GM12878 (cell line): ENCODE data around the gene SPATA9. TPM values are rescaled to one million over a fixed set of nuclear protein-coding genes. Genes with fewer than 3 reads are reported as not detected.

Experiments
- ATAC-seq: fragments of 200-7000 bp; cut with Tn5 transposase; 3 replicates; pipeline ENCODE4 v1.9.1; 2020; ENCODE audit warnings: mild to moderate bottlenecking, moderate library complexity
- BruUV-seq: library from RNA; stranded (reverse); fragments of 400-500 nt; replicated peaks from 2 replicates; lab custom pipeline; 2021; lab: Mats Ljungman, UMichigan
- CTCF ChIA-PET: fragments of 300-600 bp; sonication (Branson Sonifier 250); formaldehyde crosslinking; extraction: SDS; loops from one replicate; lab custom pipeline; 2021; ENCODE audit warnings: inconsistent platforms; lab: Yijun Ruan, JAX
- POLR2A ChIA-PET: fragments of 350-600 bp; formaldehyde crosslinking; extraction: SDS; loops from one replicate; lab custom pipeline; 2021; ENCODE audit warnings: inconsistent platforms; lab: Charles Lee
- RAD21 ChIA-PET: fragments of 300-600 bp; sonication (Branson Sonifier 250); formaldehyde crosslinking; loops from one replicate; lab custom pipeline; 2023; ENCODE audit warnings: antibody characterized with exemption; ENCODE audit not compliant: unreplicated experiment; lab: Charles Lee
- SMC1A ChIA-PET: fragments of 300-600 bp; sonication (Branson Sonifier 250); formaldehyde crosslinking; loops from one replicate; lab custom pipeline; 2023; ENCODE audit not compliant: unreplicated experiment, uncharacterized antibody; lab: Charles Lee
- DNase-seq: peaks from one replicate; pipeline ENCODE4 v3.0.0-alpha.2; 2011; ENCODE audit warnings: low read depth, low spot score
- FAIRE-seq: peaks from 3 replicates; lab custom pipeline; 2011; peaks lifted over from hg19 to GRCh38; lab: Jason Lieb, UNC
- H2AFZ ChIP-seq: 2 replicates; pipeline ENCODE4 v1.6.0; 2011; ENCODE audit warnings: low read depth, low read length, control low read depth; ENCODE audit not compliant: control insufficient read depth
- H3K27ac ChIP-seq: 2 replicates; pipeline ENCODE4 v1.5.1; 2011; ENCODE audit warnings: control low read depth; ENCODE audit not compliant: control insufficient read depth, insufficient read depth
- H3K27me3 ChIP-seq, 2 experiments: replicated peaks in 1 of 2; 2 replicates each; pipeline versions ENCODE4 v1.6.0 to v1.6.1; 2011; ENCODE audit warnings: low read length in 1 of 2; ENCODE audit not compliant: control insufficient read depth in 2 of 2, insufficient read depth in 2 of 2
- H3K36me3 ChIP-seq, 2 experiments: 2 replicates each; pipeline ENCODE4 v1.5.1; 2011; ENCODE audit warnings: low read length in 1 of 2; ENCODE audit not compliant: control insufficient read depth in 2 of 2, insufficient read depth in 2 of 2
- H3K4me1 ChIP-seq: 2 replicates; pipeline ENCODE4 v1.6.1; 2011; ENCODE audit warnings: mild to moderate bottlenecking, low read length, moderate library complexity, mixed read lengths; ENCODE audit not compliant: control insufficient read depth, insufficient read depth
- H3K4me2 ChIP-seq: 2 replicates; pipeline ENCODE4 v1.6.0; 2011; ENCODE audit warnings: control low read depth; ENCODE audit not compliant: control insufficient read depth, insufficient read depth
- H3K4me3 ChIP-seq: fragments of 200-600 bp; sonication (generic); 2 replicates; pipeline ENCODE4 v1.5.1; 2016
- H3K79me2 ChIP-seq: 2 replicates; pipeline ENCODE4 v1.6.0; 2011; ENCODE audit warnings: low read length; ENCODE audit not compliant: control insufficient read depth, insufficient read depth
- H3K9ac ChIP-seq: 2 replicates; pipeline ENCODE4 v1.8.0; 2011; ENCODE audit warnings: low read length, control low read depth, mixed read lengths; ENCODE audit not compliant: control insufficient read depth, insufficient read depth
- H3K9me3 ChIP-seq: replicated peaks from 3 replicates; pipeline ENCODE4 v1.5.1; 2011; ENCODE audit warnings: mild to moderate bottlenecking, low read length; ENCODE audit not compliant: control insufficient read depth, insufficient read depth
- H4K20me1 ChIP-seq: 2 replicates; pipeline ENCODE4 v1.6.0; 2011; ENCODE audit not compliant: control insufficient read depth, insufficient read depth
- HCFC1 ChIP-seq: fragments of 150-350 bp; IDR thresholded peaks from 2 replicates; pipeline ENCODE4 v1.6.1; 2014; ENCODE audit warnings: low read length
- MTA2 ChIP-seq: fragments of 450-650 bp; IDR thresholded peaks from 2 replicates; pipeline ENCODE4 v1.6.1; 2016; ENCODE audit warnings: low read depth, mild to moderate bottlenecking, moderate library complexity
- PML ChIP-seq: IDR thresholded peaks from 2 replicates; pipeline ENCODE4 v1.6.1; 2012; ENCODE audit warnings: low read length, inconsistent platforms
- TBL1XR1 ChIP-seq: IDR thresholded peaks from 2 replicates; pipeline ENCODE4 v1.6.1; 2012; ENCODE audit warnings: low read depth, low read length, improper control_type of control experiment
- YY1 ChIP-seq: IDR thresholded peaks from 2 replicates; pipeline ENCODE4 v1.6.1; 2011; ENCODE audit warnings: low read depth, mild to moderate bottlenecking, low read length
- ZNF24 ChIP-seq: fragments of 450-650 bp; IDR thresholded peaks from 2 replicates; pipeline ENCODE4 v1.6.1; 2017; ENCODE audit warnings: antibody characterized with exemption, mild to moderate bottlenecking
- WGBS: methylation state at CpG from one replicate; pipeline ENCODE4 v1.1.6; 2016; ENCODE audit warnings: low lambda C conversion rate; ENCODE audit not compliant: insufficient replicate concordance, insufficient coverage; ENCODE audit errors: missing lambda C conversion rate; 5-methylcytosine and 5-hydroxymethylcytosine counted together
- in situ Hi-C: fragments of 300-500 bp; cut with MboI; formaldehyde crosslinking; loops from 9 replicates; pipeline ENCODE4 v1.14.3; 2018; ENCODE audit warnings: mixed read lengths
- intact Hi-C: fragments of 100-400 bp; cut with micrococcal nuclease; formaldehyde crosslinking; loops from one replicate; pipeline ENCODE4 v1.14.2; 2022; ENCODE audit not compliant: unreplicated experiment
- polyA plus RNA-seq, 11 experiments: library from polyadenylated mRNA; depleted of rRNA in 4 of 11; unstranded in 6 of 11; stranded (reverse) in 5 of 11; fragments of >200 nt; fragmentation: Nextera tagmentation in 4 of 11; fragmentation: Illumina TruSeq in 1 of 11; extraction: Ambion mirVana in 4 of 11; extraction: Trizol in 1 of 11; gene quantifications; 1 replicate in 1 of 11; 2 replicates in 10 of 11; pipeline versions ENCODE4 v1.2.1 to v1.2.3, GENCODE V29; 2011 to 2016; ENCODE audit warnings: inconsistent platforms in 2 of 11, missing spikeins in 2 of 11, low read depth in 1 of 11
- total RNA-seq, 4 experiments: library from RNA; depleted of rRNA in 3 of 4; stranded (reverse); fragments of >200 nt in 3 of 4; fragmentation: Illumina TruSeq in 1 of 4; extraction: Trizol in 1 of 4; gene quantifications; 2 replicates each; pipeline versions ENCODE4 v1.2.1 to v1.2.3, GENCODE V29; 2013 to 2021
- TF ChIP-seq, protein P1 (sequence below): IDR thresholded peaks from 2 replicates; pipeline ENCODE4 v1.6.1; 2011; ENCODE audit warnings: mild to moderate bottlenecking, low read depth, low read length, moderate library complexity; ENCODE audit not compliant: insufficient replicate concordance
- TF ChIP-seq, protein P2 (sequence below): IDR thresholded peaks from 2 replicates; pipeline ENCODE4 v1.6.1; 2012; ENCODE audit warnings: mild to moderate bottlenecking, low read depth, low read length

SPATA9 gene
- total and polyA plus RNA-seq, 10 of the 15 experiments (the other 5 are each of a cell fraction or from before 2014, with no cell fraction given), result 0.11 to 0.49 (median 0.16) TPM; not detected in 1

DNA sequence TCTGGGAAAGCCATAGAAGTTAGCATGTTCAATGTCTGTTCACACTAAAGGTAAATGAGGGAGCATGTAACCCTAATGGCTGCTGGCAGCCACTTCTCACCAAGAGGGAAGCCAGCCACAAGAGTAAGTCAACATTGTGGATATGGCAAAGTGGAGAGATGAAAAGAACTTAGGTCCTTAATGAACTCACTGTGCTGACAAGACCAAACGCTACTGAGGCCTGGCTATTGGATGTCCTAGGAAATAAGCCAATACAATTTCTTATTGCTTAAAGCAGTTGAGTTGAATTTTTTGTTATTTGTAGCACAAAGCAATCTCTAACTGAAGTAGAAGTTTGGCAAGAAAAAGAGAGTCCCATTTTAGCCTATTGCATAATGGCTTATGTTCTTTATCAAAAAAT, 56.1 kb downstream of the SPATA9 start (continued):
- TF ChIP-seq, protein P1, sequence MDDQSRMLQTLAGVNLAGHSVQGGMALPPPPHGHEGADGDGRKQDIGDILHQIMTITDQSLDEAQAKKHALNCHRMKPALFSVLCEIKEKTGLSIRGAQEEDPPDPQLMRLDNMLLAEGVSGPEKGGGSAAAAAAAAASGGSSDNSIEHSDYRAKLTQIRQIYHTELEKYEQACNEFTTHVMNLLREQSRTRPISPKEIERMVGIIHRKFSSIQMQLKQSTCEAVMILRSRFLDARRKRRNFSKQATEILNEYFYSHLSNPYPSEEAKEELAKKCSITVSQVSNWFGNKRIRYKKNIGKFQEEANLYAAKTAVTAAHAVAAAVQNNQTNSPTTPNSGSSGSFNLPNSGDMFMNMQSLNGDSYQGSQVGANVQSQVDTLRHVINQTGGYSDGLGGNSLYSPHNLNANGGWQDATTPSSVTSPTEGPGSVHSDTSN, result no peak
- TF ChIP-seq PML, result no peak
- no peak for TF ChIP-seq ZNF24
- no peak for TF ChIP-seq HCFC1

DNA sequence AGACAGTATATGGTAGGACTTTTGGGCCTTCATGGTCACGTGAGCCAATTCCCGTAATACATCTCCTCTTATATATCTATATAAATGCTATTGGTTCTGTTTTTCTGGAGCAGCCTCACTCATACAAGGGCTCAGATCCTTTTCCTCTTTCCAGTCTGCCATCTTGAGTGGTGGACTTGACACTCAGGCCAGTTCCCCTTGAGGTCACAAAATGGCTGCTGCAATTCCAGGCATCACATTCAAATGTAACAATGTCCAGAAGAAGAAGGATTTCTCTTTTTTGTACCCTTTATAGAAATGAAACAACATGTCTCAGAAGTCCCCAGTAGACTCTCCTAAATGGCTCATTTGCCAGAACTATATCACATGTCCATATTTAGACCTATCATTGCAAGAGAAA, 58.4 kb downstream of the SPATA9 start:
- no peak overlapping the region for H3K27ac ChIP-seq
- H3K9me3 ChIP-seq, result no peaks in the 10 kb centered on the region; the same call in 2 of the 3 replicates
- DNase-seq (no peak), ATAC-seq (no peak), FAIRE-seq (no peak)
- WGBS, result 71% methylated on average over 2 of the region's 2 CpGs
- H3K36me3 ChIP-seq, result no peaks in the 10 kb centered on the region
- CTCF ChIA-PET, result interaction anchor here (1.2 to 1.4 kb wide), 2 partner anchors 157 to 248 kb away, joined by 3 to 4 read pairs; no protein-coding TSS in a partner anchor
- H4K20me1 ChIP-seq, result no peaks in the 10 kb centered on the region
- peaks cover 19% of the 10 kb centered on the region for H3K4me1 ChIP-seq
- H3K9ac ChIP-seq, result no peak overlapping the region
- BruUV-seq, result no TSS peak
- intact Hi-C loops, result no loop called here
- peak; percentile 75 for TF ChIP-seq YY1
- no peak for TF ChIP-seq TBL1XR1
- TF ChIP-seq, protein P2, sequence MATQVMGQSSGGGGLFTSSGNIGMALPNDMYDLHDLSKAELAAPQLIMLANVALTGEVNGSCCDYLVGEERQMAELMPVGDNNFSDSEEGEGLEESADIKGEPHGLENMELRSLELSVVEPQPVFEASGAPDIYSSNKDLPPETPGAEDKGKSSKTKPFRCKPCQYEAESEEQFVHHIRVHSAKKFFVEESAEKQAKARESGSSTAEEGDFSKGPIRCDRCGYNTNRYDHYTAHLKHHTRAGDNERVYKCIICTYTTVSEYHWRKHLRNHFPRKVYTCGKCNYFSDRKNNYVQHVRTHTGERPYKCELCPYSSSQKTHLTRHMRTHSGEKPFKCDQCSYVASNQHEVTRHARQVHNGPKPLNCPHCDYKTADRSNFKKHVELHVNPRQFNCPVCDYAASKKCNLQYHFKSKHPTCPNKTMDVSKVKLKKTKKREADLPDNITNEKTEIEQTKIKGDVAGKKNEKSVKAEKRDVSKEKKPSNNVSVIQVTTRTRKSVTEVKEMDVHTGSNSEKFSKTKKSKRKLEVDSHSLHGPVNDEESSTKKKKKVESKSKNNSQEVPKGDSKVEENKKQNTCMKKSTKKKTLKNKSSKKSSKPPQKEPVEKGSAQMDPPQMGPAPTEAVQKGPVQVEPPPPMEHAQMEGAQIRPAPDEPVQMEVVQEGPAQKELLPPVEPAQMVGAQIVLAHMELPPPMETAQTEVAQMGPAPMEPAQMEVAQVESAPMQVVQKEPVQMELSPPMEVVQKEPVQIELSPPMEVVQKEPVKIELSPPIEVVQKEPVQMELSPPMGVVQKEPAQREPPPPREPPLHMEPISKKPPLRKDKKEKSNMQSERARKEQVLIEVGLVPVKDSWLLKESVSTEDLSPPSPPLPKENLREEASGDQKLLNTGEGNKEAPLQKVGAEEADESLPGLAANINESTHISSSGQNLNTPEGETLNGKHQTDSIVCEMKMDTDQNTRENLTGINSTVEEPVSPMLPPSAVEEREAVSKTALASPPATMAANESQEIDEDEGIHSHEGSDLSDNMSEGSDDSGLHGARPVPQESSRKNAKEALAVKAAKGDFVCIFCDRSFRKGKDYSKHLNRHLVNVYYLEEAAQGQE, result no peak
- TF ChIP-seq MTA2, result no peak
- peaks cover 0 to 2% of the 10 kb centered on the region in 2 experiments; a peak in 1 of 4 replicates for H3K27me3 ChIP-seq
- H3K4me2 ChIP-seq, result no peak overlapping the region
- H2AFZ ChIP-seq, result no peak overlapping the region
- in situ Hi-C loops, result no loop called here
- no peak overlapping the region for H3K4me3 ChIP-seq
- SMC1A ChIA-PET, result interaction anchor here (1.2 to 2.7 kb wide), 4 partner anchors 7 to 111 kb away, joined by 3 to 14 read pairs (median 4); no protein-coding TSS in a partner anchor
- RAD21 ChIA-PET, result no interaction called here
- POLR2A ChIA-PET, result no interaction called here
- H3K79me2 ChIP-seq, result peaks cover 3% of the 10 kb centered on the region; the same call in 1 of the 2 replicates
